ENCODE results near the gene GPR183. TPM values are rescaled to one million over a fixed set of nuclear protein-coding genes. Genes with fewer than 3 reads are reported as not detected.

Gene GPR183
- total RNA-seq, 1 experiment from 2014 or later = 0.06 TPM

DNA sequence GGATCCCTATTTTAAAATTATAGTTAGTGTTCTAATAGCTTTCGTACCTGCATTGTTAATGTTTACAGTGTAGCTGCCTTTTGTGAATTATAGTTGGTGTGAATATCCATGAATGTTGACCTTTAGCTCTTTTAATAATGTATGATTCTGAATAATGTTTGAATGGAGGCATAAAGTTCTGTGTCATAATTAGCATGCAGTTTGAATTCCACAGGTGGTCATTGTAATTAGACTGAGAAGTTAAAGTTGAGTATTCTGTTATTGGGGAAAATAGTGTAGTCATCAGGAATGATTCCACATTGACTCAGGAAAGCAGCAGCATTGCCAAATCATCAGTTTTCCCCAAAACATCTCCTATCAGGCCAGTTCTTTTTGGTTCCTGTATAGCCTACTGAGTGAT is 61.1 kb downstream of the GPR183 start:
- DNase-seq (ENCODE audit: low read depth) = no peak

Other genes starting within 250 kb of the GPR183 start
- 20.9 and 24.2 TPM in 2 replicates for gene UBAC2, start 106.5 kb downstream of the GPR183 start, total RNA-seq (2014; rRNA removed; shearing (Covaris generic))
- gene GPR18, start 49.0 kb downstream of the GPR183 start, total RNA-seq (2014; rRNA removed; shearing (Covaris generic)) = not detected in 2 replicates
- 92.7 and 106 TPM in 2 replicates for gene TM9SF2, start 194.1 kb upstream of the GPR183 start, total RNA-seq (2014; rRNA removed; shearing (Covaris generic))

Data from Daoy (cell line).